Measurements from ENCODE around the gene ARHGAP26. TPM values are rescaled to one million over a fixed set of nuclear protein-coding genes. Genes with fewer than 3 reads are reported as not detected.

Gene ARHGAP26
- polyA plus RNA-seq, 3 donors, result 26.5 to 56.8 (median 28.7) TPM

GRCh38 chr5:143056792-143057579, 286.8 kb downstream of the ARHGAP26 start:
- Histone ChIP-seq H3K4me3 (replicated peaks in 1 of 3; ENCODE audit: low read depth in 2 of 3, low read length in 3 of 3) (no peak overlapping the region), H3K36me3 (replicated peaks in 1 of 2; ENCODE audit: control insufficient read depth in 1 of 2, insufficient read depth in 2 of 2, low read length in 2 of 2) (peaks cover 65 to 96% of the 10 kb centered on the region in 2 donors), H3K4me2 (replicated peaks; ENCODE audit: extremely low read depth, low read length, poor library complexity, severe bottlenecking) (no peak overlapping the region), H3K9me3 (replicated peaks in 1 of 2; ENCODE audit: control insufficient read depth in 1 of 2, insufficient read depth in 1 of 2, low read length in 2 of 2) (no peaks in the 10 kb centered on the region), H3K27ac (ENCODE audit: low read depth in 1 of 2, low read length in 2 of 2) (peak overlapping the region in 1 of 2 donors; percentile 12), H2AFZ (ENCODE audit: insufficient read depth, low read depth, low read length, poor library complexity, severe bottlenecking) (no peak overlapping the region), H3K9ac (ENCODE audit: insufficient read depth, low read length, poor library complexity, severe bottlenecking) (no peak overlapping the region), H4K20me1 (ENCODE audit: insufficient read depth, low read length) (peaks cover 36% of the 10 kb centered on the region), H3K79me2 (ENCODE audit: insufficient read depth, low read length) (peaks cover 3% of the 10 kb centered on the region), H3K4me1 (ENCODE audit: control insufficient read depth in 1 of 2, insufficient read depth in 2 of 2, low read length in 2 of 2) (peaks cover 31 to 33% of the 10 kb centered on the region in 2 donors), H3K27me3 (ENCODE audit: control insufficient read depth in 2 of 2, insufficient read depth in 2 of 2, low read length in 2 of 2) (no peaks in the 10 kb centered on the region)
- WGBS (ENCODE audit: insufficient coverage), result 83% methylated on average over 1 of the region's 2 CpGs
- H3K36me3 Mint-ChIP-seq, result peaks cover 86 to 99% of the 10 kb centered on the region in 2 donors
- no peak for DNase-seq
- H3K9me3 Mint-ChIP-seq, result no peaks in the 10 kb centered on the region
- TF ChIP-seq, protein P1, sequence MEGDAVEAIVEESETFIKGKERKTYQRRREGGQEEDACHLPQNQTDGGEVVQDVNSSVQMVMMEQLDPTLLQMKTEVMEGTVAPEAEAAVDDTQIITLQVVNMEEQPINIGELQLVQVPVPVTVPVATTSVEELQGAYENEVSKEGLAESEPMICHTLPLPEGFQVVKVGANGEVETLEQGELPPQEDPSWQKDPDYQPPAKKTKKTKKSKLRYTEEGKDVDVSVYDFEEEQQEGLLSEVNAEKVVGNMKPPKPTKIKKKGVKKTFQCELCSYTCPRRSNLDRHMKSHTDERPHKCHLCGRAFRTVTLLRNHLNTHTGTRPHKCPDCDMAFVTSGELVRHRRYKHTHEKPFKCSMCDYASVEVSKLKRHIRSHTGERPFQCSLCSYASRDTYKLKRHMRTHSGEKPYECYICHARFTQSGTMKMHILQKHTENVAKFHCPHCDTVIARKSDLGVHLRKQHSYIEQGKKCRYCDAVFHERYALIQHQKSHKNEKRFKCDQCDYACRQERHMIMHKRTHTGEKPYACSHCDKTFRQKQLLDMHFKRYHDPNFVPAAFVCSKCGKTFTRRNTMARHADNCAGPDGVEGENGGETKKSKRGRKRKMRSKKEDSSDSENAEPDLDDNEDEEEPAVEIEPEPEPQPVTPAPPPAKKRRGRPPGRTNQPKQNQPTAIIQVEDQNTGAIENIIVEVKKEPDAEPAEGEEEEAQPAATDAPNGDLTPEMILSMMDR (IDR thresholded peaks at IDR 0.05), result no peak
- intact Hi-C loops (cut with micrococcal nuclease), result no loop called here
- peaks cover 52% of the 10 kb centered on the region for H3K4me1 Mint-ChIP-seq
- peaks cover 0 to 4% (median 0%) of the 10 kb centered on the region in 3 donors for H3K27me3 Mint-ChIP-seq (ENCODE audit: low read depth in 3 of 3)
- H3K4me3 Mint-ChIP-seq, result no peak overlapping the region
- H3K27ac Mint-ChIP-seq, result peak overlapping the region in 6 of 7 donors; percentile 32 to 84 (median 75)

DNA sequence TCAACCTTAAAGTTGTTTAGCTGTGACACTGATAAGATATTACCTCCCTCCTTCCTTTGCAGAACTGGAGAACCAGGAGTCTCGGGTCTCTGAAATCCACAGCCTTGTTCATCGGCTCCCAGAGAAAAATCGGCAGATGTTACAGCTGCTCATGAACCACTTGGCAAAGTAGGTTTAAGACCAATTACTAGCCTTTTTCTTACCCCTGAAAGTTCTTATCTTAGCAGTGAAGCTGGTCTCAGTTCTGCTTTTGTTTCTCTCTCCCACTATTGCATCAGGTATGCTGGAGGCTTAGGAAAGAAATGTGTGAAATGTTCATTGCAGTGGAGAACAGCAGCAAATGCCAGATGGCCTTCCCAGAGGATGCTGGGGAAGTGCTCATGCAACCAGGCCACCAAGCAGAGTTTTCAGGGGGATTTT, 287.4 kb downstream of the ARHGAP26 start:
- H3K4me3 ChIP-seq (replicated peaks in 1 of 3; ENCODE audit: low read depth in 2 of 3, low read length in 3 of 3), result no peak overlapping the region
- H3K27me3 Mint-ChIP-seq (ENCODE audit: low read depth in 3 of 3), result peaks cover 0 to 3% (median 0%) of the 10 kb centered on the region in 3 donors
- 13% methylated on average over 3 of the region's 3 CpGs for WGBS (ENCODE audit: insufficient coverage)
- intact Hi-C loops (cut with micrococcal nuclease), result no loop called here
- H3K36me3 ChIP-seq (replicated peaks in 1 of 2; ENCODE audit: control insufficient read depth in 1 of 2, insufficient read depth in 2 of 2, low read length in 2 of 2), result peaks cover 71 to 99% of the 10 kb centered on the region in 2 donors
- H3K27me3 ChIP-seq (ENCODE audit: control insufficient read depth in 2 of 2, insufficient read depth in 2 of 2, low read length in 2 of 2), result no peaks in the 10 kb centered on the region
- peak in 2 of 3 donors; percentile 23 to 33 for DNase-seq
- no peaks in the 10 kb centered on the region for H3K9me3 ChIP-seq (replicated peaks in 1 of 2; ENCODE audit: control insufficient read depth in 1 of 2, insufficient read depth in 1 of 2, low read length in 2 of 2)
- no peaks in the 10 kb centered on the region for H3K79me2 ChIP-seq (ENCODE audit: insufficient read depth, low read length)
- peaks cover 51% of the 10 kb centered on the region for H3K4me1 Mint-ChIP-seq
- H3K9ac ChIP-seq (ENCODE audit: insufficient read depth, low read length, poor library complexity, severe bottlenecking), result no peak overlapping the region
- H3K36me3 Mint-ChIP-seq, result peaks cover 91 to 99% of the 10 kb centered on the region in 2 donors
- TF ChIP-seq, protein P1 (IDR thresholded peaks at IDR 0.05), result no peak
- no peak overlapping the region for H3K4me3 Mint-ChIP-seq
- H2AFZ ChIP-seq (ENCODE audit: insufficient read depth, low read depth, low read length, poor library complexity, severe bottlenecking), result no peak overlapping the region
- H4K20me1 ChIP-seq (ENCODE audit: insufficient read depth, low read length), result peaks cover 37% of the 10 kb centered on the region
- peak overlapping the region in 6 of 7 donors; percentile 32 to 84 (median 75) for H3K27ac Mint-ChIP-seq
- no peak overlapping the region for H3K4me2 ChIP-seq (replicated peaks; ENCODE audit: extremely low read depth, low read length, poor library complexity, severe bottlenecking)
- H3K4me1 ChIP-seq (ENCODE audit: control insufficient read depth in 1 of 2, insufficient read depth in 2 of 2, low read length in 2 of 2), result peaks cover 25 to 27% of the 10 kb centered on the region in 2 donors
- peak overlapping the region in 1 of 2 donors; percentile 12 for H3K27ac ChIP-seq (ENCODE audit: low read depth in 1 of 2, low read length in 2 of 2)
- H3K9me3 Mint-ChIP-seq, result no peaks in the 10 kb centered on the region
